H1 (cell line): ENCODE measurements around the gene PIEZO1.

Source experiments
- CTBP2 ChIP-seq: IDR thresholded peaks from 2 replicates; pipeline ENCODE4 v1.7.0; 2011; ENCODE audit warnings: borderline replicate concordance, mild to moderate bottlenecking, moderate library complexity, mixed read lengths, low read length; ENCODE audit not compliant: insufficient read depth, insufficient read length
- EP300 ChIP-seq, 2 experiments: IDR thresholded peaks; 1 replicate in 1 of 2; 2 replicates in 1 of 2; pipeline ENCODE4 v1.6.1; 2011 to 2012; ENCODE audit warnings: low read depth in 2 of 2, low read length in 2 of 2, mild to moderate bottlenecking in 2 of 2, borderline replicate concordance in 1 of 2, inconsistent platforms in 1 of 2, moderate library complexity in 1 of 2
- EZH2 ChIP-seq: fragments of 200-600 bp; sonication (generic); IDR thresholded peaks from 2 replicates; pipeline ENCODE4 v1.7.1; 2012; ENCODE audit warnings: low read depth, mild to moderate bottlenecking, moderate library complexity, low read length, inconsistent platforms; ENCODE audit not compliant: severe bottlenecking
- FOSL1 ChIP-seq: IDR thresholded peaks from 2 replicates; pipeline ENCODE4 v1.6.1; 2011; ENCODE audit warnings: mild to moderate bottlenecking, low read depth, low read length, moderate library complexity; ENCODE audit not compliant: insufficient read depth
- HDAC2 ChIP-seq, 2 experiments: fragments of 300-600 bp in 1 of 2; sonication (generic) in 1 of 2; IDR thresholded peaks; 2 replicates each; pipeline ENCODE4 v1.6.1; 2011 to 2012; ENCODE audit warnings: low read depth in 2 of 2, low read length in 2 of 2, mild to moderate bottlenecking in 2 of 2, moderate library complexity in 2 of 2, borderline replicate concordance in 1 of 2, inconsistent platforms in 1 of 2
- JUN ChIP-seq: IDR thresholded peaks from 2 replicates; pipeline ENCODE4 v1.6.1; 2011; ENCODE audit warnings: low read depth, mild to moderate bottlenecking, improper control_type of control experiment, low read length
- POLR2A ChIP-seq, 2 experiments: IDR thresholded peaks; 1 replicate in 1 of 2; 2 replicates in 1 of 2; pipeline ENCODE4 v1.6.1; 2011; ENCODE audit warnings: low read depth in 2 of 2, low read length in 2 of 2, mild to moderate bottlenecking in 2 of 2; ENCODE audit errors: control extremely low read depth in 1 of 2
- POLR2AphosphoS5 ChIP-seq: IDR thresholded peaks from 2 replicates; pipeline ENCODE4 v1.6.1; 2011; ENCODE audit warnings: low read depth, low read length
- RAD21 ChIP-seq, 2 experiments: IDR thresholded peaks in 1 of 2; conservative IDR thresholded peaks in 1 of 2; 2 replicates each; pipeline ENCODE4 v1.6.1; 2011; ENCODE audit warnings: low read depth in 2 of 2, low read length in 2 of 2, improper control_type of control experiment in 1 of 2, inconsistent platforms in 1 of 2, mild to moderate bottlenecking in 1 of 2, moderate library complexity in 1 of 2
- RFX5 ChIP-seq: IDR thresholded peaks from 2 replicates; pipeline ENCODE4 v1.6.1; 2011; ENCODE audit warnings: low read depth, low read length, improper control_type of control experiment, borderline replicate concordance
- SP2 ChIP-seq: IDR thresholded peaks from 2 replicates; pipeline ENCODE4 v1.6.1; 2012; ENCODE audit warnings: mild to moderate bottlenecking, low read length, inconsistent platforms
- TF ChIP-seq, protein P1 (sequence below): IDR thresholded peaks from 2 replicates; pipeline ENCODE4 v1.6.1; 2012; ENCODE audit warnings: low read length, inconsistent platforms
- TF ChIP-seq, protein P2 (sequence below), 3 experiments: IDR thresholded peaks; 1 replicate in 2 of 3; 2 replicates in 1 of 3; pipeline versions ENCODE4 v1.5.1 to v1.6.1; 2011; ENCODE audit warnings: low read length in 3 of 3, mild to moderate bottlenecking in 3 of 3, inconsistent platforms in 2 of 3, low read depth in 1 of 3, moderate library complexity in 1 of 3; ENCODE audit not compliant: insufficient read depth in 1 of 3; ENCODE audit errors: control extremely low read depth in 1 of 3

DNA sequence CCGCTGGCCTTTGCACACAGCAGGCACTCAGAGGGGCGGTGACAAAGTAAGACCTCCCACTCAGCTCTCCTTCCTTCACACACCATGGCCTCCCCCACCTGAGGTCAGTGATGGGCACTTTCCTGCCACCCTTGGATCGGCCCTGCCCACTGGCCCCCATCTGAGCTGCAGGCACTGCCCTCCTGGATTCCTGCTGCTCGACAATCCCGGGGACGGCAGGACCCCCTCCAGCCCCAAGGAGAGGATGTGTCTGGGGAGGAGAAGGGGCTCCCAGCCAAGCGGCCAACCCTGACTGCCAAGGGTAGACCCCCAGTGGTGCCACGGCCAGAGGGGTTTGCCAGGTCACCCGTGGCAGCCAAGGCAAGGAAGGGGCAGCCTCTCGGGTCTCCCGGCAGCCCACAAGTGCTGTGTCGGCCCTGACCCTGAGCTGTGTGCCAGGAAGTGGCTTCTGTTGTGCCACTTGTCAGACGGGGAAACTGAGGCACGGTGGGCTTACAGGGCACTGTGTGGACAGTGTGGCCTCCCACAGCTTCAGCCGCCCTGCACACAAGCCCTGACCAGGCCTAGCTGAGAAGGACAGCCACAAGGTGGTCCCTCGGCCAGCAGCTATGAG lies 22.7 kb downstream of the PIEZO1 start:
- TF ChIP-seq POLR2AphosphoS5 = no peak
- no peak for TF ChIP-seq FOSL1
- TF ChIP-seq, protein P1, sequence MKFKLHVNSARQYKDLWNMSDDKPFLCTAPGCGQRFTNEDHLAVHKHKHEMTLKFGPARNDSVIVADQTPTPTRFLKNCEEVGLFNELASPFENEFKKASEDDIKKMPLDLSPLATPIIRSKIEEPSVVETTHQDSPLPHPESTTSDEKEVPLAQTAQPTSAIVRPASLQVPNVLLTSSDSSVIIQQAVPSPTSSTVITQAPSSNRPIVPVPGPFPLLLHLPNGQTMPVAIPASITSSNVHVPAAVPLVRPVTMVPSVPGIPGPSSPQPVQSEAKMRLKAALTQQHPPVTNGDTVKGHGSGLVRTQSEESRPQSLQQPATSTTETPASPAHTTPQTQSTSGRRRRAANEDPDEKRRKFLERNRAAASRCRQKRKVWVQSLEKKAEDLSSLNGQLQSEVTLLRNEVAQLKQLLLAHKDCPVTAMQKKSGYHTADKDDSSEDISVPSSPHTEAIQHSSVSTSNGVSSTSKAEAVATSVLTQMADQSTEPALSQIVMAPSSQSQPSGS = no peak
- no peak for TF ChIP-seq POLR2A (IDR thresholded peaks at IDR 0.05; ENCODE audit: control extremely low read depth in 1 of 2, low read depth in 2 of 2, low read length in 2 of 2)
- TF ChIP-seq, protein P2, sequence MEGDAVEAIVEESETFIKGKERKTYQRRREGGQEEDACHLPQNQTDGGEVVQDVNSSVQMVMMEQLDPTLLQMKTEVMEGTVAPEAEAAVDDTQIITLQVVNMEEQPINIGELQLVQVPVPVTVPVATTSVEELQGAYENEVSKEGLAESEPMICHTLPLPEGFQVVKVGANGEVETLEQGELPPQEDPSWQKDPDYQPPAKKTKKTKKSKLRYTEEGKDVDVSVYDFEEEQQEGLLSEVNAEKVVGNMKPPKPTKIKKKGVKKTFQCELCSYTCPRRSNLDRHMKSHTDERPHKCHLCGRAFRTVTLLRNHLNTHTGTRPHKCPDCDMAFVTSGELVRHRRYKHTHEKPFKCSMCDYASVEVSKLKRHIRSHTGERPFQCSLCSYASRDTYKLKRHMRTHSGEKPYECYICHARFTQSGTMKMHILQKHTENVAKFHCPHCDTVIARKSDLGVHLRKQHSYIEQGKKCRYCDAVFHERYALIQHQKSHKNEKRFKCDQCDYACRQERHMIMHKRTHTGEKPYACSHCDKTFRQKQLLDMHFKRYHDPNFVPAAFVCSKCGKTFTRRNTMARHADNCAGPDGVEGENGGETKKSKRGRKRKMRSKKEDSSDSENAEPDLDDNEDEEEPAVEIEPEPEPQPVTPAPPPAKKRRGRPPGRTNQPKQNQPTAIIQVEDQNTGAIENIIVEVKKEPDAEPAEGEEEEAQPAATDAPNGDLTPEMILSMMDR (IDR thresholded peaks at IDR 0.05; ENCODE audit: control extremely low read depth in 1 of 3, insufficient read depth in 1 of 3, low read depth in 1 of 3, low read length in 3 of 3) = no peak
- TF ChIP-seq HDAC2 (IDR thresholded peaks at IDR 0.05; ENCODE audit: borderline replicate concordance in 1 of 2, low read depth in 2 of 2, low read length in 2 of 2) = no peak
- TF ChIP-seq RFX5 = no peak
- no peak for TF ChIP-seq EP300 (IDR thresholded peaks at IDR 0.05; ENCODE audit: borderline replicate concordance in 1 of 2, low read depth in 2 of 2, low read length in 2 of 2)
- TF ChIP-seq EZH2 = no peak
- no peak for TF ChIP-seq RAD21 (IDR thresholded peaks at IDR 0.05 in 1 of 2, conservative IDR thresholded peaks at IDR 0.05 in 1 of 2; ENCODE audit: low read depth in 2 of 2, low read length in 2 of 2)
- no peak for TF ChIP-seq CTBP2
- TF ChIP-seq SP2 = no peak
- no peak for TF ChIP-seq JUN
